Measurements from ENCODE around the gene TMX3.

The TMX3 gene

GRCh38 chr18:68714712-68715496, at the start of gene TMX3:
TSS of gene TMX3 (minus strand) at chr18:68715108. CDS start at chr18:68714981, 127 bp downstream.
- peak; percentile 80 to 89 (median 85) for DNase-seq (ENCODE audit: low read depth in 2 of 3, low spot score in 1 of 3)

GRCh38 chr18:68764016-68764415, 49.1 kb upstream of the TMX3 start:
- no peak for DNase-seq (ENCODE audit: low read depth in 2 of 3, low spot score in 1 of 3)

GRCh38 chr18:68763083-68763482, 48.2 kb upstream of the TMX3 start:
- DNase-seq (ENCODE audit: low read depth in 2 of 3, low spot score in 1 of 3) = no peak

- DNase-seq (ENCODE audit: low read depth in 2 of 3, low spot score in 1 of 3) = no peak
These were observed 44.4 kb upstream of the TMX3 start for GRCh38 chr18:68759308-68759707.

- DNase-seq (ENCODE audit: low read depth in 2 of 3, low spot score in 1 of 3) = no peak
These were observed 42.2 kb upstream of the TMX3 start for GRCh38 chr18:68757126-68757525.

GRCh38 chr18:68742206-68742605, 27.3 kb upstream of the TMX3 start:
- DNase-seq (ENCODE audit: low read depth in 2 of 3, low spot score in 1 of 3) = no peak

GRCh38 chr18:68740966-68741365, 26.1 kb upstream of the TMX3 start:
- DNase-seq (ENCODE audit: low read depth in 2 of 3, low spot score in 1 of 3) = no peak

GRCh38 chr18:68739462-68739861, 24.6 kb upstream of the TMX3 start:
- DNase-seq (ENCODE audit: low read depth in 2 of 3, low spot score in 1 of 3) = no peak

GRCh38 chr18:68738564-68738963, 23.7 kb upstream of the TMX3 start:
- no peak for DNase-seq (ENCODE audit: low read depth in 2 of 3, low spot score in 1 of 3)

- DNase-seq (ENCODE audit: low read depth in 2 of 3, low spot score in 1 of 3) = peak in 1 of 3 donors; percentile 12
These were observed 20.8 kb upstream of the TMX3 start for GRCh38 chr18:68735483-68736343.

GRCh38 chr18:68734308-68734707, 19.4 kb upstream of the TMX3 start:
- DNase-seq (ENCODE audit: low read depth in 2 of 3, low spot score in 1 of 3) = no peak

GRCh38 chr18:68733707-68734106, 18.8 kb upstream of the TMX3 start:
- no peak for DNase-seq (ENCODE audit: low read depth in 2 of 3, low spot score in 1 of 3)

- DNase-seq (ENCODE audit: low read depth in 2 of 3, low spot score in 1 of 3) = no peak
These were observed 13.3 kb upstream of the TMX3 start for GRCh38 chr18:68728081-68728700.

- no peak for DNase-seq (ENCODE audit: low read depth in 2 of 3, low spot score in 1 of 3)
These were observed 12.6 kb upstream of the TMX3 start for GRCh38 chr18:68727506-68727905.

- no peak for DNase-seq (ENCODE audit: low read depth in 2 of 3, low spot score in 1 of 3)
These were observed 10.4 kb upstream of the TMX3 start for GRCh38 chr18:68725346-68725745.

- no peak for DNase-seq (ENCODE audit: low read depth in 2 of 3, low spot score in 1 of 3)
These were observed 9.1 kb upstream of the TMX3 start for GRCh38 chr18:68724021-68724420.

- no peak for DNase-seq (ENCODE audit: low read depth in 2 of 3, low spot score in 1 of 3)
These were observed 8.6 kb upstream of the TMX3 start for GRCh38 chr18:68723539-68723938.

GRCh38 chr18:68722821-68723220, 7.9 kb upstream of the TMX3 start:
- no peak for DNase-seq (ENCODE audit: low read depth in 2 of 3, low spot score in 1 of 3)

- DNase-seq (ENCODE audit: low read depth in 2 of 3, low spot score in 1 of 3) = peak in 1 of 3 donors; percentile 7
These were observed 7.0 kb upstream of the TMX3 start for GRCh38 chr18:68721681-68722583.

- DNase-seq (ENCODE audit: low read depth in 2 of 3, low spot score in 1 of 3) = no peak
These were observed 569 bp downstream of the TMX3 start for GRCh38 chr18:68714366-68714711.

- no peak for DNase-seq (ENCODE audit: low read depth in 2 of 3, low spot score in 1 of 3)
These were observed 1.1 kb downstream of the TMX3 start for GRCh38 chr18:68713796-68714195.
